GM12878 (cell line): ENCODE measurements around the gene MINDY3. TPM values are rescaled to one million over a fixed set of nuclear protein-coding genes. Genes with fewer than 3 reads are reported as not detected.

ENCODE experiments used
- ATAC-seq: fragments of 200-7000 bp; cut with Tn5 transposase; 3 replicates; pipeline ENCODE4 v1.9.1; 2020; ENCODE audit warnings: mild to moderate bottlenecking, moderate library complexity
- BruUV-seq: library from RNA; stranded (reverse); fragments of 400-500 nt; replicated peaks from 2 replicates; lab custom pipeline; 2021; lab: Mats Ljungman, UMichigan
- CTCF ChIA-PET: fragments of 300-600 bp; sonication (Branson Sonifier 250); formaldehyde crosslinking; extraction: SDS; loops from one replicate; lab custom pipeline; 2021; ENCODE audit warnings: inconsistent platforms; lab: Yijun Ruan, JAX
- POLR2A ChIA-PET: fragments of 350-600 bp; formaldehyde crosslinking; extraction: SDS; loops from one replicate; lab custom pipeline; 2021; ENCODE audit warnings: inconsistent platforms; lab: Charles Lee
- RAD21 ChIA-PET: fragments of 300-600 bp; sonication (Branson Sonifier 250); formaldehyde crosslinking; loops from one replicate; lab custom pipeline; 2023; ENCODE audit warnings: antibody characterized with exemption; ENCODE audit not compliant: unreplicated experiment; lab: Charles Lee
- SMC1A ChIA-PET: fragments of 300-600 bp; sonication (Branson Sonifier 250); formaldehyde crosslinking; loops from one replicate; lab custom pipeline; 2023; ENCODE audit not compliant: unreplicated experiment, uncharacterized antibody; lab: Charles Lee
- DNase-seq: peaks from one replicate; pipeline ENCODE4 v3.0.0-alpha.2; 2011; ENCODE audit warnings: low read depth, low spot score
- FAIRE-seq: peaks from 3 replicates; lab custom pipeline; 2011; peaks lifted over from hg19 to GRCh38; lab: Jason Lieb, UNC
- H2AFZ ChIP-seq: 2 replicates; pipeline ENCODE4 v1.6.0; 2011; ENCODE audit warnings: low read depth, low read length, control low read depth; ENCODE audit not compliant: control insufficient read depth
- H3K27ac ChIP-seq: 2 replicates; pipeline ENCODE4 v1.5.1; 2011; ENCODE audit warnings: control low read depth; ENCODE audit not compliant: control insufficient read depth, insufficient read depth
- H3K27me3 ChIP-seq, 2 experiments: replicated peaks in 1 of 2; 2 replicates each; pipeline versions ENCODE4 v1.6.0 to v1.6.1; 2011; ENCODE audit warnings: low read length in 1 of 2; ENCODE audit not compliant: control insufficient read depth in 2 of 2, insufficient read depth in 2 of 2
- H3K36me3 ChIP-seq, 2 experiments: 2 replicates each; pipeline ENCODE4 v1.5.1; 2011; ENCODE audit warnings: low read length in 1 of 2; ENCODE audit not compliant: control insufficient read depth in 2 of 2, insufficient read depth in 2 of 2
- H3K4me1 ChIP-seq: 2 replicates; pipeline ENCODE4 v1.6.1; 2011; ENCODE audit warnings: mild to moderate bottlenecking, low read length, moderate library complexity, mixed read lengths; ENCODE audit not compliant: control insufficient read depth, insufficient read depth
- H3K4me2 ChIP-seq: 2 replicates; pipeline ENCODE4 v1.6.0; 2011; ENCODE audit warnings: control low read depth; ENCODE audit not compliant: control insufficient read depth, insufficient read depth
- H3K4me3 ChIP-seq: fragments of 200-600 bp; sonication (generic); 2 replicates; pipeline ENCODE4 v1.5.1; 2016
- H3K79me2 ChIP-seq: 2 replicates; pipeline ENCODE4 v1.6.0; 2011; ENCODE audit warnings: low read length; ENCODE audit not compliant: control insufficient read depth, insufficient read depth
- H3K9ac ChIP-seq: 2 replicates; pipeline ENCODE4 v1.8.0; 2011; ENCODE audit warnings: low read length, control low read depth, mixed read lengths; ENCODE audit not compliant: control insufficient read depth, insufficient read depth
- H3K9me3 ChIP-seq: replicated peaks from 3 replicates; pipeline ENCODE4 v1.5.1; 2011; ENCODE audit warnings: mild to moderate bottlenecking, low read length; ENCODE audit not compliant: control insufficient read depth, insufficient read depth
- H4K20me1 ChIP-seq: 2 replicates; pipeline ENCODE4 v1.6.0; 2011; ENCODE audit not compliant: control insufficient read depth, insufficient read depth
- MEF2A ChIP-seq: IDR thresholded peaks from 2 replicates; pipeline ENCODE4 v1.6.1; 2011; ENCODE audit warnings: low read depth, mild to moderate bottlenecking, low read length, moderate library complexity; ENCODE audit not compliant: insufficient read depth
- REST ChIP-seq: IDR thresholded peaks from 2 replicates; pipeline ENCODE4 v1.6.1; 2012; ENCODE audit warnings: mild to moderate bottlenecking, low read depth, low read length
- TCF3 ChIP-seq: IDR thresholded peaks from 2 replicates; pipeline ENCODE4 v1.6.1; 2012; ENCODE audit warnings: low read depth, mild to moderate bottlenecking, low read length, borderline replicate concordance; ENCODE audit not compliant: insufficient read depth
- WRNIP1 ChIP-seq: IDR thresholded peaks from 2 replicates; pipeline ENCODE4 v1.6.1; 2011; ENCODE audit warnings: low read depth, low read length, improper control_type of control experiment, borderline replicate concordance
- ZNF24 ChIP-seq: fragments of 450-650 bp; IDR thresholded peaks from 2 replicates; pipeline ENCODE4 v1.6.1; 2017; ENCODE audit warnings: antibody characterized with exemption, mild to moderate bottlenecking
- WGBS: methylation state at CpG from one replicate; pipeline ENCODE4 v1.1.6; 2016; ENCODE audit warnings: low lambda C conversion rate; ENCODE audit not compliant: insufficient replicate concordance, insufficient coverage; ENCODE audit errors: missing lambda C conversion rate; 5-methylcytosine and 5-hydroxymethylcytosine counted together
- in situ Hi-C: fragments of 300-500 bp; cut with MboI; formaldehyde crosslinking; loops from 9 replicates; pipeline ENCODE4 v1.14.3; 2018; ENCODE audit warnings: mixed read lengths
- intact Hi-C: fragments of 100-400 bp; cut with micrococcal nuclease; formaldehyde crosslinking; loops from one replicate; pipeline ENCODE4 v1.14.2; 2022; ENCODE audit not compliant: unreplicated experiment
- polyA plus RNA-seq, 11 experiments: library from polyadenylated mRNA; depleted of rRNA in 4 of 11; unstranded in 6 of 11; stranded (reverse) in 5 of 11; fragments of >200 nt; fragmentation: Nextera tagmentation in 4 of 11; fragmentation: Illumina TruSeq in 1 of 11; extraction: Ambion mirVana in 4 of 11; extraction: Trizol in 1 of 11; gene quantifications; 1 replicate in 1 of 11; 2 replicates in 10 of 11; pipeline versions ENCODE4 v1.2.1 to v1.2.3, GENCODE V29; 2011 to 2016; ENCODE audit warnings: inconsistent platforms in 2 of 11, missing spikeins in 2 of 11, low read depth in 1 of 11
- total RNA-seq, 4 experiments: library from RNA; depleted of rRNA in 3 of 4; stranded (reverse); fragments of >200 nt in 3 of 4; fragmentation: Illumina TruSeq in 1 of 4; extraction: Trizol in 1 of 4; gene quantifications; 2 replicates each; pipeline versions ENCODE4 v1.2.1 to v1.2.3, GENCODE V29; 2013 to 2021

The MINDY3 gene
- total and polyA plus RNA-seq, 10 of the 15 experiments (the other 5 are each of a cell fraction or from before 2014, with no cell fraction given) = 12.0 to 23.6 (median 15.7) TPM

- H3K4me2 ChIP-seq = no peak overlapping the region
- H4K20me1 ChIP-seq = no peaks in the 10 kb centered on the region
- WGBS = 98% methylated on average over 2 of the region's 2 CpGs
- ChIA-PET SMC1A (interaction anchor here (2.1 kb wide), 1 partner anchor 18 kb away, joined by 4 read pairs; no protein-coding TSS in a partner anchor), RAD21 (no interaction called here), POLR2A (no interaction called here), CTCF (no interaction called here)
- H3K4me3 ChIP-seq = no peak overlapping the region
- 0 out of 4 replicates have a peak, but pooled peaks cover 0 to 3% of the 10 kb centered on the region in 2 experiments for H3K36me3 ChIP-seq
- no peak overlapping the region for H2AFZ ChIP-seq
- no peak for FAIRE-seq
- no peak overlapping the region for H3K9ac ChIP-seq
- no TSS peak for BruUV-seq
- DNase-seq = no peak
- no peaks in the 10 kb centered on the region for H3K79me2 ChIP-seq
- H3K27ac ChIP-seq = no peak overlapping the region
- intact Hi-C loops (no loop called here), in situ Hi-C loops (no loop called here)
- no peaks in the 10 kb centered on the region for H3K4me1 ChIP-seq
- no peaks in the 10 kb centered on the region; the same call in 2 of the 3 replicates for H3K9me3 ChIP-seq
- H3K27me3 ChIP-seq = no peaks in the 10 kb centered on the region
- no peak for TF ChIP-seq WRNIP1
- no peak for TF ChIP-seq TCF3
- no peak for TF ChIP-seq MEF2A
- TF ChIP-seq ZNF24 = no peak
- no peak for TF ChIP-seq REST
- no peak for ATAC-seq
Observed at GRCh38 chr10:15797346-15797745, 63.0 kb downstream of the MINDY3 start.
